Naive B cell (primary cell): ENCODE measurements around the gene LRRC57. TPM values are rescaled to one million over a fixed set of nuclear protein-coding genes. Genes with fewer than 3 reads are reported as not detected.
"Not testable (repeated sequence)": the region's sequence is repeated elsewhere in the genome, so short reads cannot be mapped to it uniquely, and the experiment has no call there.

Source experiments
- ATAC-seq, 2 donors: fragments of 150-1000 bp; cut with Tn5 transposase; 2 replicates each; pipeline ENCODE4 v1.10.0; 2021; ENCODE audit warnings: low read depth in 2 of 2, mild to moderate bottlenecking in 2 of 2, moderate library complexity in 2 of 2
- DNase-seq: peaks from one replicate; pipeline ENCODE4 v3.0.0; 2022
- H3K27ac Mint-ChIP-seq, 6 donors: one replicate each; pipeline ENCODE4 v1.8.0; 2020 to 2022; ENCODE audit warnings: mild to moderate bottlenecking in 6 of 6, mixed read lengths in 6 of 6, moderate library complexity in 5 of 6, inconsistent platforms in 2 of 6
- H3K27me3 Mint-ChIP-seq, 3 donors: one replicate each; pipeline ENCODE4 v1.8.0; 2021 to 2022; ENCODE audit warnings: mixed read lengths in 3 of 3, mild to moderate bottlenecking in 1 of 3
- H3K36me3 Mint-ChIP-seq, 2 donors: one replicate each; pipeline ENCODE4 v1.8.0; 2020 to 2022; ENCODE audit warnings: mixed read lengths in 2 of 2, inconsistent platforms in 1 of 2, mild to moderate bottlenecking in 1 of 2
- H3K4me1 Mint-ChIP-seq, 3 donors: one replicate each; pipeline ENCODE4 v1.8.0; 2020 to 2022; ENCODE audit warnings: mixed read lengths in 3 of 3, inconsistent platforms in 1 of 3, mild to moderate bottlenecking in 1 of 3, moderate library complexity in 1 of 3
- H3K4me3 Mint-ChIP-seq, 8 donors: one replicate each; pipeline ENCODE4 v1.8.0; 2020 to 2022; ENCODE audit warnings: mild to moderate bottlenecking in 8 of 8, mixed read lengths in 8 of 8, moderate library complexity in 8 of 8, inconsistent platforms in 2 of 8
- H3K9me3 Mint-ChIP-seq, 7 donors: one replicate each; pipeline ENCODE4 v1.8.0; 2020 to 2022; ENCODE audit warnings: mixed read lengths in 7 of 7, mild to moderate bottlenecking in 5 of 7, inconsistent platforms in 2 of 7, moderate library complexity in 1 of 7
- polyA plus RNA-seq, 6 donors: library from polyadenylated mRNA; unstranded; fragments of 300-500 nt; fragmentation: Illumina TruSeq; gene quantifications; one replicate each; pipeline ENCODE4 v1.2.3, GENCODE V29; 2021; ENCODE audit warnings: low read depth in 6 of 6

The LRRC57 gene
- polyA plus RNA-seq, 6 donors from 2014 or later, result 0.06 to 8.1 (median 7.0) TPM

DNA sequence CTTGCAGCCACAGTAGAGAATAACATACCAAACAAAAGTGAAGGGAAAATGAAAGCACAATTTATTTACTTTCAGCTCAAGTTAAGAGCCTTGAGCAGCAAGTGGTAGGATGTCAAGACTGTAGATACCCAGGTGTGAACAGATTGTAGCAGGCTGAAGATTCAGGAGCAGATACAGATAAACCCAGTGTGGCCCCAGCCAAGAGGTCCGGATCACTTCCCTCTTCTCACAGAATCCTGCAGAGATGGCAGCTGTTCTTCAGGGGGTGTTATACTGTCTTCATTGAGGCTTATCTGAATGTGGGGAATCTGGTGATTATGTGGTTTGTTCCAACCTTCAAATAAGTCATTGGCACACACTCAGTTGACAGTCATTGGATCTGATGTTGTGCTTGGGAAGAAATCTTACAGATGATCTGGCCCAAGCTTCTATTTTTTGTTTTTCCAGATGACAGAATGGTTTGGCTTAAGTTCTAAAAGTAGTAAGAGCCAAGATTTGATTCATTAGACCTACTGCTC is 29.0 kb upstream of the LRRC57 start:
- no peak for ATAC-seq

DNA sequence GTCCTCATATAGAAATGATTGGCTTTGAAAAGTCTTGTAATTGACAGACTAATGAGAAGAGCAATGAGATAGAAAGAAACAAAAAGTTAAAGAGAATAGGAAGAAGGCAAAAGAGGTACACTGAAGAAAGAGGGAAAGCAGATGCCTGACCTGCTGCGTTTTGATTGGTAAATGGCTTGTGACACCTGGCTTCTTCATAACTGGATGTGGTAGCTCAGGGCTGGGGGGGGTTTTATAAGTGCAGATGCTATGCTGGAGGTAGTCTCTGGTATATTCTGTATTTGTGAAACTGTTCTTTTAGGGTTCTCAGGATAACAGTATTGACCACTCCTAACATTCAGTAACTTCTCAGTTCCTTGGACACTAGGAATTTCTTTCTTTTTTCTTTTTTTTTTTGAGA is 28.2 kb upstream of the LRRC57 start:
- no peak for ATAC-seq
- H3K36me3 Mint-ChIP-seq, result no peaks in the 10 kb centered on the region
- peak overlapping the region; percentile 88 to 97 (median 94) for H3K4me3 Mint-ChIP-seq
- no peaks in the 10 kb centered on the region for H3K27me3 Mint-ChIP-seq
- no peaks in the 10 kb centered on the region for H3K9me3 Mint-ChIP-seq
- no peak for DNase-seq
- peak overlapping the region in 2 of 6 donors; percentile 84 to 93 for H3K27ac Mint-ChIP-seq
- H3K4me1 Mint-ChIP-seq, result peaks cover 25 to 39% (median 35%) of the 10 kb centered on the region in 3 donors

More for the DNA sequence above, 29.0 kb upstream of the LRRC57 start:
- no peak for DNase-seq
- Mint-ChIP-seq H3K4me1 (peaks cover 25 to 42% (median 35%) of the 10 kb centered on the region in 3 donors), H3K9me3 (no peaks in the 10 kb centered on the region), H3K36me3 (no peaks in the 10 kb centered on the region), H3K27me3 (no peaks in the 10 kb centered on the region), H3K4me3 (peak overlapping the region in 3 of 8 donors; percentile 32 to 89 (median 76)), H3K27ac (no peak overlapping the region)

DNA sequence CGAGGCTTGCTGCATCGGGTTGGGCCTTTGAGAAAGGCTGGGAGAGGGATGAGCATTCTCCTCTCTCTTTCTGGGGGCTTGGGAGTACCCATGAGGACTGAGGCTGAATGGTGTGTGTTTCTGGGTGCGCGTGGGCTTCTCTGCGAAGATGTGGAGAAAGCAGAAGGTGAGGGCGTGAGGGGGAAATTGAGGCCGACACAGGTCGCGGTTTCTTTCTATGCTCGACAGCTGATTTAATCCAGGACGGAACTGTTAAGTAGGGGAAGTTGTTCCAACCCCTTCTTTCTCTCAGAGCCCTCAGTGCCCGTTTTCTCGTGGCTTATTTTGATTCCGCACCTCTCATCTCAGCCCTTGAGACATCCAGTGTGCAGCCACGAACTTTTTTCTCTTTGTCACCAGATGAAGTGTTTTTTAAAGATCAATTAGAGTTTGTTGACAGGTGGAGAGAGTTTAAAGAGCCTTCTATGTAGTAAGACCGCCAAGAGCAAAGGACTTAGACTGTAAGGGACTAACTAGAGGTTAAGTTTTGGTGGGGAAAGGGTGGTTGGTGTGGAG is 27.5 kb upstream of the LRRC57 start:
- peak overlapping the region; percentile 88 to 97 (median 94) for H3K4me3 Mint-ChIP-seq
- H3K36me3 Mint-ChIP-seq, result no peaks in the 10 kb centered on the region
- no peaks in the 10 kb centered on the region for H3K9me3 Mint-ChIP-seq
- DNase-seq (no peak), ATAC-seq (no peak)
- no peaks in the 10 kb centered on the region for H3K27me3 Mint-ChIP-seq
- peaks cover 23 to 34% (median 33%) of the 10 kb centered on the region in 3 donors for H3K4me1 Mint-ChIP-seq
- H3K27ac Mint-ChIP-seq, result peak overlapping the region in 5 of 6 donors; percentile 25 to 96 (median 73)

DNA sequence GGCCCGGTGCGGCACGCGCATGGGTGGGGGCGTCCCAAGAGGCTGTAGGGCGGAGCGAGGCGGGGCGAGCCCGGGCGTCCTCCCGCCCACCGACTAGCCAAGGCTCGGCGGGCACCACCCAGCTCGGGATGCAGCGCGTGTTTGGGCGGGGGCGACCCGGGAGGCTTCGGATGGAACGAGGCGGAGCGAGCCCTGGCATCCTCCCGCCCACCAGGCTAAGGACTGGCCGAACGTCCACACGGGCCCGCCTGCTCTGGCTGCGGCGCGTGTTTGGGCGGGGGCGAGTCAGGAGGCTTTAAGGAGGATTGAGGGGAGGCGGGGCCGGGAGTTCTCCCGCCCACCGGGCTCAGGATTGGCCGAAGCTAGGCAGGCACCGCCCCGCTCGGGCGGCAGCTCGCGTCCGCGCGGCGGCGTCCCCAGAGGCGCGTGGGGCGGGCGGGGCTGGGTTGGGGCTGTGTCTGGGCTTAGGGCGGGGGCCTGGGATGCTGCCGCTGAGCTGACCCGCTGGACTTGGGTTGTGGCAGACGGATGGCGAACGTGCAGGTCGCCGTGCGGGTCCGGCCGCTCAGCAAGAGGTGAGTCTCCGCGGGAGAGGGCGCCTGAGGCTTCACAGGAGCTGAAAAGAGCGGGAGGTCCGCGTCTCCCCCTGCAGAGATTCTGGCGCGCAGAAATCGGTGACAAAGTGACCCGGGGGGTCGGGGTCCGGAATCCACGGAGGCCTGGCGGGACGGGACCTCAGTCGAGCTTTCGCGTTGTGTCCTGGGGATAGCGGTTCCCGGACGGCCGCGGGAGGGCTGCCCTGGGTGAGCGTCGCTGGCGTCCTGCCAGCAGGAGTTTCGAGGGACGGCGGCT is 26.8 kb upstream of the LRRC57 start, which contains the start of gene STARD9:
Gene STARD9, plus strand, starts transcription at position 419 of the 852 bp plus-strand sequence. Its CDS starts 110 bp downstream, at position 529.
- ATAC-seq, result peak; percentile 86 to 88
- Mint-ChIP-seq H3K4me1 (peaks cover 17 to 29% (median 26%) of the 10 kb centered on the region in 3 donors), H3K36me3 (no peaks in the 10 kb centered on the region), H3K27ac (peak within 1 kb of the TSS; percentile 64 to 98 (median 91)), H3K4me3 (peak within 1 kb of the TSS; percentile 88 to 97 (median 94)), H3K9me3 (no peaks in the 10 kb centered on the region), H3K27me3 (no peaks in the 10 kb centered on the region)
- peak; percentile 97 for DNase-seq

DNA sequence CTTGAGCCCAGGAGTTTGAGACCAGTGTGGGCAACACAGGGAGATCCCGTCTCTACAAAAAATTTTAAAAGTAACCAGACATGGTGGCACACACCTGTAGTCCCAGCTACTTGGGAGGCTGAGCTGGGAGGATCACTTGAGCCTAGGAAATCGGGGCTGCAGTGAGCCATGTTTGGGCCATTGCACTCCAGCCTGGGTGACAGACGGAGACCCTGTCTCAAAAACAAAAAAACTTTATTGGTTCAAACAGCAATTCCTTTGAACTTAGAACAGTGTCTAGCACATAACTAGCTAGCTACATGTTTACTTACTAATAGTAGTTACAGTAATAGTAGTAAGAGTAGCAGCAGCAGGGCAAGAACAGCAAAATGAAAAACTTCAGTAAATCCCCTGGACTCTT is 10.1 kb upstream of the LRRC57 start:
- DNase-seq, result no peak
- Mint-ChIP-seq H3K9me3 (no peaks in the 10 kb centered on the region), H3K27ac (no peak overlapping the region), H3K27me3 (no peaks in the 10 kb centered on the region), H3K4me3 (no peak overlapping the region), H3K4me1 (peaks cover 7 to 11% (median 10%) of the 10 kb centered on the region in 3 donors), H3K36me3 (peaks cover 0 to 11% of the 10 kb centered on the region in 2 donors)
- no peak for ATAC-seq

DNA sequence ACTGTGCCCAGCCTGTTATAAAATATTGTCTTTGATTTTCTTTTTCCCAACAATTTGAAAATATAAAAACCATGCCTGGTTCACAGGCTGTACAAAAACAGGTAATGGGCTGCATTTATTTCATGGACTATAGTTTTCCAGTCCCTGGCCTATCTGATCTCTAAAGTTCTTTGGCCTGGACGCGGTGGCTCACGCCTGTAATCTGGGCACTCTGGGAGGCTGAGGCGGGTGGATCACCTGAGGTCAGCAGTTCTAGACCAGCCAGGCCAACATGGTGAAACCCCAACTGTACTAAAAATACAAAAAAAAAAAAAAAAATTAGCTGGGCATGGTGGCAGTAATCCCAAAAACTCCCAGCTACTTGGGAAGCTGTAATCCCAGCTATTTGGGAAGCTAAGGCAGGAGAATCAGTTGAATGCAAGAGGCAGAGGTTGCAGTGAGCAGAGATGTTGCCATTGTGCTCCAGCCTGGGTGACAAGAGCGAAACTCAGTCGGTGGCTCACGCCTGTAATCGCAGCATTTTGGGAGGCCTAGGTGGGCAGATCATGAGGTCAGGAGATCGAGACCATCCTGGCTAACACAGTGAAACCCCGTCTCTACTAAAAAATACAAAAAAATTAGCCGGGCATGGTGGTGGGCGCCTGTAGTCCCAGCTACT is 8.1 kb upstream of the LRRC57 start:
- Mint-ChIP-seq H3K36me3 (peaks cover 0 to 11% of the 10 kb centered on the region in 2 donors), H3K4me1 (peaks cover 11 to 17% (median 15%) of the 10 kb centered on the region in 3 donors)
- H3K4me3 Mint-ChIP-seq, H3K27ac Mint-ChIP-seq, ATAC-seq, H3K9me3 Mint-ChIP-seq, DNase-seq, H3K27me3 Mint-ChIP-seq: not testable (repeated sequence)

DNA sequence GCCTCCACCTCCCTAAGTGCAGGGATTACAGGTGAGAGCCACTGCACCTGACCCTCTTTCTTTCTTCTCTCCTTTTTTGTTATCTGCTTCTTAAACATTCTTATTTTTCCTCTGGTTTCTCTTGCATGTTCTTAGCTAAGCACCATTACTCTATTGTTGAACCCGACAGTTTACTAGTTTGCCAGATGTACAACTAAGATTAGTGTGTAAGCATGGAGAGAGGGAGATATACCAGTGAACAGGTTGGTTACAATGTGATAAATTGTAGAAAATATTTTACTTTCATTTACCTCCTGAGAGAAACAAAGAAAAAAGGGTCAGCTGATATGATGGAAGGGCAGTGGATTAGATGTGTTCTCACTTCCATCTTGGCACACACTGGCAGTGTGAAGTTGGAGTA is 5.0 kb upstream of the LRRC57 start:
- Mint-ChIP-seq H3K27ac (peak overlapping the region in 3 of 6 donors; percentile 3 to 38 (median 36)), H3K27me3 (no peaks in the 10 kb centered on the region), H3K4me1 (peaks cover 23 to 36% (median 31%) of the 10 kb centered on the region in 3 donors), H3K4me3 (peak overlapping the region in 1 of 8 donors; percentile 66), H3K9me3 (no peaks in the 10 kb centered on the region), H3K36me3 (no peaks in the 10 kb centered on the region)
- DNase-seq (no peak), ATAC-seq (no peak)

DNA sequence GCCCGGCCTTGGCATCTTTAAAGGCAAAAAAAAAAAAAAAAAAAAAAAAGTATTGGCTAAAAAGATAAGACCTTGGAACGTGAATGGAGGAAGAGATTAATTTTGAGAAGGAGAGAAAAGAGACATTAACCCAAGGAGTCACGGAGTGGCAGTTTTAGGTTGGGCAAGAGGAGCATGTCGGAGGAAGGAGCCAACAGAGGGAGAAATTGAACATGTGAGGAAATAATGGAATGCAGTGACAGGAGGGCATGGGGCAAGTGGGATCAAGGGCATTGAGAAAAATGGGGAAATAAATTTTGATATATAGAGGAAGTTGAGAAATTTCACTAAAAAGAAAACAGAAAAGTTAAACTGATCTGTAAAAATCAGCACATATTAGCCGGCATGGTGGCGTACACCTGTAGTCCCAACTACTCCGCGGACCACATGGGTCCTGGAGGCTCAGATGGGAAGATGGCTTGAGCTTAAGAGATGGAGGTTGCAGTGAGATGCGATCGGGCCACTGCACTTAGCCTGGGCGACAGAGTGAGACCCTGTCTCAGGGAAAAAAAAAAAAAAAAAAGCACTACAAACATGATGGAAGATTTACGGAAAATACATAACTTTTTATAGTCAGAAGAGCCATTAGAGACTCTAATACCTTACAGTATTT is 1.3 kb upstream of the LRRC57 start:
- DNase-seq, result no peak
- H3K4me1 Mint-ChIP-seq, result peaks cover 36 to 55% (median 51%) of the 10 kb centered on the region in 3 donors
- H3K27me3 Mint-ChIP-seq, result no peaks in the 10 kb centered on the region

DNA sequence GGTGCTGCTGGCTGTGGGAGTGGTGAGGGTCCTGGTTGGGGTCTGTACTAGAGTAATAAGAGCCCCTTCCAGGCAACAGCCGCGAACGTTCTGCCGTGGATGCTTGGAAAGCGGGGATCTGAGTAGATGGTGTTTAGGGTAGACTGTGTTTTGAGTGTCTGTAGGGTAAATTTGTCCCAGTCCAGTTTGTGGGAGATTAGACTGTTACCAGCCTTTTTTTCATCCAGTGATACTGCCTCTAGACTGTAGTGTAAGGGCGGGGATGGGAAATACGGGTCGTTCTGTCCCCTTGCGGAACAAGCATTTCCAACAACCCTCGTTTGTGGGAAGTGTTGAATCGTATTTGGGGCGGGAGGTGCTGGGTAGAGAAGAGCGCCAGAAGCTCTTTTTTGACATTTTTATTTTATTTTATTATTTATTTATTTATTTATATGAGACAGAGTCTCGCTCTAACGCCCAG is 469 bp upstream of the LRRC57 start:
- peak; percentile 62 to 68 for ATAC-seq
- H3K36me3 Mint-ChIP-seq, result no peaks in the 10 kb centered on the region
- H3K4me1 Mint-ChIP-seq, result peaks cover 31 to 50% (median 44%) of the 10 kb centered on the region in 3 donors
- H3K27ac Mint-ChIP-seq, result peak overlapping the region; percentile 96 to 99 (median 98)
- DNase-seq, result no peak
- no peaks in the 10 kb centered on the region for H3K9me3 Mint-ChIP-seq
- H3K4me3 Mint-ChIP-seq, result peak overlapping the region; percentile 91 to 99 (median 95)
- H3K27me3 Mint-ChIP-seq, result no peaks in the 10 kb centered on the region

More for the DNA sequence above, 1.3 kb upstream of the LRRC57 start:
- Mint-ChIP-seq H3K27ac (peak overlapping the region; percentile 32 to 96 (median 80)), H3K4me3 (peak overlapping the region; percentile 87 to 99 (median 95)), H3K36me3 (no peaks in the 10 kb centered on the region), H3K9me3 (no peaks in the 10 kb centered on the region)
- no peak for ATAC-seq

DNA sequence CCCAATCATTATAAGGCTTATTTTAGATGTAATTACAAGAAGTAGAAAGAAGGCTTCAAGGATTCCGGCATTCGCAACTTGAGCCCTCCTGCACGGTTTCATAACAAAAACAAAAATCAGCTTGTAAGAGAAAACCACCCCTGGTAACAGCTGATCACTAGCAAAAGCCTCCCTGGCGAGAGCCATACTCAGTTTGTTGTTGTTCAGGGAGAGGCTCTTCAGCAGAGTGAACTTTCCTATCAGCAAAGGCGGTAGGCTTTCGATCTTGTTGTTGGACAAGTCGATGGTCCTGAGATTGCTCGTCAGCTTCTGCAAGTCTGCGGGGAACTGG is 710 bp downstream of the LRRC57 start:
- Mint-ChIP-seq H3K27me3 (no peaks in the 10 kb centered on the region), H3K27ac (peak overlapping the region; percentile 96 to 99 (median 98)), H3K4me3 (peak overlapping the region; percentile 91 to 99 (median 95)), H3K9me3 (no peaks in the 10 kb centered on the region), H3K4me1 (peaks cover 28 to 44% (median 36%) of the 10 kb centered on the region in 3 donors), H3K36me3 (no peaks in the 10 kb centered on the region)
- ATAC-seq (peak in 1 of 2 donors; percentile 2), DNase-seq (no peak)

DNA sequence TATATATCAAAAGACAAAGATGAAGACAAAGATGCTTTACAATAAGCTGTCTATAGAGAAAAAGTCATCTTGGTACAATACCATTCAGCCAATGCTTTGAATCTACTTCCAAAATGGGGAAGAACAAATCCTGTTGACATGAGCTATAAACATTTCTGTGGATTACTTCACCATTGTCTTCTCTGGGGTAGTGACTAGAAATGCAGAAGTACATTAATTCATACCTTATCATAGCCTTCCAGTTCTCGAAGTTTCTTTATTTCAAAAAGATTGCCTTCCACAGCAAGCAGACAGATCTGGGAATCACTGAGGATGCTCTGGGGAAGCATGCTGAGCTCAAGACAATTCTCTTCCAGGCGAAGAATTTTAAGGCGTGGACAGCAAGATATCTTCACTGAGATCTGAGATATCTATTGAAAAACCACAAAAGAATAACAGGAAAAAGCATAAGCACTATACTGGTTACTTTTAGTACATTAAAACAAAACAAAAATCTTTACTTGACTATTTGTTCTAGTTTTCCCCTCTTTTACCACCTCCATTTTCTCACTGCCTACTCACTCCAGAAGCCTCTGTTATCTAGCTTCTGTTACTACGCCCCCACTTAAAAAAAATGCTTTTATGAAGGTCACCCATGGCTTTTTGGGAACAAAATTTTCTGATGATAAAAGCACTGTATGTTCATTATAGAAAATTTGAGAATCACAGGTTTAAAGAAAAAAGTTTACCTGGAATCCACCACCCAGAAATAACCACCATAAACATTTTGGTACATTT is 3.6 kb downstream of the LRRC57 start:
- peaks cover 32 to 34% (median 33%) of the 10 kb centered on the region in 3 donors for H3K4me1 Mint-ChIP-seq
- no peak for ATAC-seq
- H3K27me3 Mint-ChIP-seq, result no peaks in the 10 kb centered on the region
- peak overlapping the region in 1 of 8 donors; percentile 41 for H3K4me3 Mint-ChIP-seq
- DNase-seq, result no peak
- no peaks in the 10 kb centered on the region for H3K9me3 Mint-ChIP-seq
- H3K27ac Mint-ChIP-seq, result peak overlapping the region in 1 of 6 donors; percentile 2
- peaks cover 0 to 7% of the 10 kb centered on the region in 2 donors for H3K36me3 Mint-ChIP-seq

DNA sequence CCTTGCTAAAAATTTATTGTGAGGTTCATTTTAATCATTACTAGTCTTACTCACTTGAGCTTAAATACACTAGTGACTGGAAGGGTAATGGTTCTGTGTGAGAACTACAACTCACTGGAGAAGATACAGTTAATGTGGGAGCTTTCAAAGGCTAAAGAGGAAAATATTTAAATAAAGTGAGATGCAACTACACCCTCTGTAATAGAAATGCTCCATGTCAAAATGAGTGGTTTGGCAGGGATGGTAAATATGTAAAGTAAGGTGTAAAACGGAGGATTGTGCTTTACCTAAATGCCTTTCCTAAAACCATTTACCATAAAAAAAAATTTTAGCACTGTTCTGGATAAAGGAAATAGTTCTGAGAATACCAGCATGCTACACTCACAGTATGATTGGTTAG is 15.3 kb downstream of the LRRC57 start:
- DNase-seq (no peak), ATAC-seq (no peak)
- Mint-ChIP-seq H3K4me3 (no peak overlapping the region), H3K36me3 (peaks cover 6 to 14% of the 10 kb centered on the region in 2 donors), H3K27me3 (no peaks in the 10 kb centered on the region), H3K4me1 (no peaks in the 10 kb centered on the region), H3K27ac (no peak overlapping the region), H3K9me3 (no peaks in the 10 kb centered on the region)
